CD8-positive, alpha-beta memory T cell (primary cell): ENCODE data around the gene C16orf92. TPM values are rescaled to one million over a fixed set of nuclear protein-coding genes. Genes with fewer than 3 reads are reported as not detected.

Source experiments
- CTCF ChIA-PET: fragments of 350-600 bp; sonication (Branson Sonifier 250); formaldehyde crosslinking; loops from one replicate; lab custom pipeline; 2021; ENCODE audit warnings: antibody characterized with exemption; lab: Charles Lee
- POLR2A ChIA-PET: fragments of 350-600 bp; sonication (Branson Sonifier 250); formaldehyde crosslinking; loops from one replicate; lab custom pipeline; 2021; ENCODE audit warnings: antibody characterized with exemption; lab: Charles Lee
- DNase-seq, 5 donors: peaks; one replicate each; pipeline versions ENCODE4 v3.0.0 to v3.0.0-alpha.2; 2020 to 2022; ENCODE audit warnings: mixed read lengths in 1 of 5
- H3K27ac ChIP-seq: one replicate; pipeline ENCODE4 v1.7.0; 2013; ENCODE audit warnings: low read depth, mild to moderate bottlenecking, low read length, moderate library complexity
- H3K27me3 ChIP-seq: 2 replicates; pipeline ENCODE4 v1.7.0; 2013; ENCODE audit warnings: low read length, mild to moderate bottlenecking; ENCODE audit not compliant: insufficient read depth, poor library complexity, severe bottlenecking
- H3K36me3 ChIP-seq: 2 replicates; pipeline ENCODE4 v1.7.0; 2013; ENCODE audit warnings: mild to moderate bottlenecking, low read length, moderate library complexity; ENCODE audit not compliant: insufficient read depth
- H3K4me1 ChIP-seq: 2 replicates; pipeline ENCODE4 v1.7.0; 2013; ENCODE audit warnings: mild to moderate bottlenecking, low read length, moderate library complexity; ENCODE audit not compliant: insufficient read depth
- H3K4me3 ChIP-seq: 2 replicates; pipeline ENCODE4 v1.7.0; 2013; ENCODE audit warnings: mild to moderate bottlenecking, low read length
- H3K9me3 ChIP-seq: 2 replicates; pipeline ENCODE4 v1.7.0; 2013; ENCODE audit warnings: mild to moderate bottlenecking, low read length
- H3K27ac Mint-ChIP-seq, 8 donors: one replicate each; pipeline ENCODE4 v1.8.0; 2020 to 2021; ENCODE audit warnings: mixed read lengths in 8 of 8, mild to moderate bottlenecking in 6 of 8, inconsistent platforms in 3 of 8, moderate library complexity in 3 of 8
- H3K27me3 Mint-ChIP-seq, 2 donors: one replicate each; pipeline ENCODE4 v1.8.0; 2020 to 2021; ENCODE audit warnings: mixed read lengths in 2 of 2, mild to moderate bottlenecking in 1 of 2, moderate library complexity in 1 of 2
- H3K36me3 Mint-ChIP-seq, 3 donors: one replicate each; pipeline ENCODE4 v1.8.0; 2020 to 2021; ENCODE audit warnings: mixed read lengths in 3 of 3, inconsistent platforms in 1 of 3, mild to moderate bottlenecking in 1 of 3
- H3K4me1 Mint-ChIP-seq, 3 donors: one replicate each; pipeline ENCODE4 v1.8.0; 2020 to 2021; ENCODE audit warnings: mixed read lengths in 3 of 3, inconsistent platforms in 1 of 3, mild to moderate bottlenecking in 1 of 3
- H3K4me3 Mint-ChIP-seq, 7 donors: one replicate each; pipeline ENCODE4 v1.8.0; 2020 to 2021; ENCODE audit warnings: mixed read lengths in 7 of 7, mild to moderate bottlenecking in 6 of 7, moderate library complexity in 4 of 7, inconsistent platforms in 2 of 7
- H3K9me3 Mint-ChIP-seq, 5 donors: one replicate each; pipeline ENCODE4 v1.8.0; 2020 to 2022; ENCODE audit warnings: mixed read lengths in 5 of 5, mild to moderate bottlenecking in 3 of 5, moderate library complexity in 2 of 5, inconsistent platforms in 1 of 5
- polyA plus RNA-seq: library from polyadenylated mRNA; unstranded; fragments of 300-500 nt; fragmentation: Illumina TruSeq; gene quantifications from one replicate; pipeline ENCODE4 v1.2.3, GENCODE V29; 2021
- total RNA-seq, 2 experiments: library from RNA; stranded (reverse); gene quantifications; one replicate each; pipeline ENCODE4 v1.2.3, GENCODE V29; 2021

Gene C16orf92
- total and polyA plus RNA-seq, 3 experiments from 2014 or later, result not detected

GRCh38 chr16:30063893-30064728 lies 41.1 kb downstream of the C16orf92 start:
- peak overlapping the region; percentile 92 to 99 (median 99) for H3K27ac Mint-ChIP-seq

GRCh38 chr16:30064729-30065101 lies 41.7 kb downstream of the C16orf92 start:
- Histone ChIP-seq H3K9me3 (no peaks in the 10 kb centered on the region), H3K4me3 (peak overlapping the region; percentile 85), H3K4me1 (peaks cover 41% of the 10 kb centered on the region), H3K36me3 (peaks cover 30% of the 10 kb centered on the region), H3K27ac (peak overlapping the region; percentile 91), H3K27me3 (no peaks in the 10 kb centered on the region)
- H3K4me3 Mint-ChIP-seq, result peak overlapping the region; percentile 92 to 100 (median 99)
- ChIA-PET POLR2A (interaction anchor here (0.6 to 7.1 kb wide), 15 partner anchors 8 to 586 kb away, joined by 3 to 89 read pairs (median 11); partner anchors contain the start of genes CORO1A, PPP4C, PRR14 and SEPTIN1), CTCF (interaction anchor here (1.0 to 3.8 kb wide), 6 partner anchors 24 to 120 kb away, joined by 3 to 41 read pairs (median 3); partner anchors contain the start of genes TBX6 and YPEL3)
- DNase-seq, result no peak
- H3K9me3 Mint-ChIP-seq, result no peaks in the 10 kb centered on the region
- peaks cover 3 to 51% (median 8%) of the 10 kb centered on the region in 3 donors for H3K36me3 Mint-ChIP-seq
- peaks cover 29 to 40% (median 35%) of the 10 kb centered on the region in 3 donors for H3K4me1 Mint-ChIP-seq
- H3K27ac Mint-ChIP-seq, result peak overlapping the region; percentile 92 to 99 (median 98)
- H3K27me3 Mint-ChIP-seq, result peaks cover 0 to 3% of the 10 kb centered on the region in 2 donors

More at GRCh38 chr16:30063893-30064728, 41.1 kb downstream of the C16orf92 start:
- Histone ChIP-seq H3K4me1 (peaks cover 36% of the 10 kb centered on the region), H3K36me3 (peaks cover 24% of the 10 kb centered on the region), H3K9me3 (no peaks in the 10 kb centered on the region), H3K27ac (peak overlapping the region; percentile 91), H3K4me3 (peak overlapping the region; percentile 85), H3K27me3 (no peaks in the 10 kb centered on the region)
- Mint-ChIP-seq H3K4me3 (peak overlapping the region; percentile 92 to 100 (median 99)), H3K36me3 (peaks cover 3 to 45% (median 8%) of the 10 kb centered on the region in 3 donors), H3K9me3 (no peaks in the 10 kb centered on the region), H3K27me3 (peaks cover 0 to 3% of the 10 kb centered on the region in 2 donors), H3K4me1 (peaks cover 25 to 34% (median 34%) of the 10 kb centered on the region in 3 donors)
- peak; percentile 35 to 83 (median 54) for DNase-seq
- CTCF ChIA-PET, result interaction anchor here (0.7 to 1.5 kb wide), 11 partner anchors 9 to 373 kb away, joined by 3 to 10 read pairs (median 3); partner anchors contain the start of genes TBX6 and TLCD3B
- POLR2A ChIA-PET, result interaction anchor here (0.6 to 7.1 kb wide), 10 partner anchors 9 to 354 kb away, joined by 3 to 89 read pairs (median 14); partner anchors contain the start of genes CORO1A, PPP4C, TBX6 and YPEL3

- peak within 1 kb of the TSS; percentile 92 to 99 (median 97) for H3K27ac Mint-ChIP-seq
- peaks cover 3 to 57% (median 8%) of the 10 kb centered on the region in 3 donors for H3K36me3 Mint-ChIP-seq
- peak within 1 kb of the TSS; percentile 92 to 100 (median 99) for H3K4me3 Mint-ChIP-seq
- ChIA-PET CTCF (interaction anchor here (1.0 to 3.8 kb wide), 8 partner anchors 10 to 120 kb away, joined by 3 to 41 read pairs (median 3); partner anchors contain the start of genes TBX6 and YPEL3), POLR2A (interaction anchor here (0.6 to 7.1 kb wide), 27 partner anchors 8 to 593 kb away, joined by 3 to 89 read pairs (median 5); partner anchors contain the start of genes CORO1A, DCTPP1, FBRS and PPP4C)
- DNase-seq, result peak; percentile 91 to 95 (median 92)
- no peaks in the 10 kb centered on the region for H3K9me3 Mint-ChIP-seq
- peaks cover 0 to 3% of the 10 kb centered on the region in 2 donors for H3K27me3 Mint-ChIP-seq
- H3K4me1 Mint-ChIP-seq, result peaks cover 32 to 45% (median 35%) of the 10 kb centered on the region in 3 donors
- no peaks in the 10 kb centered on the region for H3K27me3 ChIP-seq
- H3K4me1 ChIP-seq, result peaks cover 44% of the 10 kb centered on the region
- H3K27ac ChIP-seq, result peak within 1 kb of the TSS; percentile 91
- H3K4me3 ChIP-seq, result peak within 1 kb of the TSS; percentile 85
- peaks cover 36% of the 10 kb centered on the region for H3K36me3 ChIP-seq
- H3K9me3 ChIP-seq, result no peaks in the 10 kb centered on the region
Measured at GRCh38 chr16:30065102-30065942, 42.3 kb downstream of the C16orf92 start, which contains the start of gene ALDOA. TSS of gene ALDOA (plus strand) at chr16:30065760. CDS start at chr16:30066898, 1,138 bp downstream.

- peak overlapping the region; percentile 91 for H3K27ac ChIP-seq
- peaks cover 43% of the 10 kb centered on the region for H3K36me3 ChIP-seq
- no peaks in the 10 kb centered on the region for H3K9me3 ChIP-seq
- H3K27me3 ChIP-seq, result no peaks in the 10 kb centered on the region
- Mint-ChIP-seq H3K27me3 (peaks cover 0 to 3% of the 10 kb centered on the region in 2 donors), H3K9me3 (no peaks in the 10 kb centered on the region), H3K4me1 (peaks cover 34 to 49% (median 35%) of the 10 kb centered on the region in 3 donors), H3K27ac (peak overlapping the region; percentile 86 to 99 (median 97)), H3K36me3 (peaks cover 3 to 65% (median 8%) of the 10 kb centered on the region in 3 donors), H3K4me3 (peak overlapping the region; percentile 92 to 100 (median 99))
- H3K4me3 ChIP-seq, result peak overlapping the region; percentile 85
- ChIA-PET POLR2A (interaction anchor here (0.5 to 7.1 kb wide), 23 partner anchors 10 to 592 kb away, joined by 3 to 89 read pairs (median 5); partner anchors contain the start of genes CORO1A, DCTPP1, FBRS and PPP4C), CTCF (interaction anchor here (0.7 to 3.8 kb wide), 7 partner anchors 9 to 344 kb away, joined by 3 to 41 read pairs (median 4); partner anchors contain the start of genes TBX6 and YPEL3)
- H3K4me1 ChIP-seq, result peaks cover 45% of the 10 kb centered on the region
- peak in 1 of 5 donors; percentile 21 for DNase-seq
Measured at GRCh38 chr16:30065943-30066760, 43.2 kb downstream of the C16orf92 start.

GRCh38 chr16:30066761-30067583 lies 44.0 kb downstream of the C16orf92 start:
- H3K4me1 Mint-ChIP-seq, result peaks cover 34 to 49% (median 36%) of the 10 kb centered on the region in 3 donors
- H3K4me1 ChIP-seq, result peaks cover 45% of the 10 kb centered on the region
- H3K4me3 Mint-ChIP-seq, result peak overlapping the region; percentile 92 to 100 (median 99)
- no peaks in the 10 kb centered on the region for H3K9me3 ChIP-seq
- H3K27me3 Mint-ChIP-seq, result peaks cover 0 to 3% of the 10 kb centered on the region in 2 donors
- peak overlapping the region; percentile 14 to 99 (median 94) for H3K27ac Mint-ChIP-seq
- no peaks in the 10 kb centered on the region for H3K27me3 ChIP-seq
- H3K9me3 Mint-ChIP-seq, result no peaks in the 10 kb centered on the region
- H3K4me3 ChIP-seq, result peak overlapping the region; percentile 85
- no peak for DNase-seq
- ChIA-PET CTCF (interaction anchor here (0.7 to 3.8 kb wide), 4 partner anchors 8 to 343 kb away, joined by 3 to 41 read pairs (median 6); partner anchors contain the start of genes TBX6 and YPEL3), POLR2A (interaction anchor here (0.5 to 7.1 kb wide), 9 partner anchors 10 to 681 kb away, joined by 3 to 89 read pairs (median 5); partner anchors contain the start of genes PPP4C, TBX6 and YPEL3)
- H3K36me3 Mint-ChIP-seq, result peaks cover 5 to 74% (median 8%) of the 10 kb centered on the region in 3 donors
- H3K27ac ChIP-seq, result peak overlapping the region; percentile 91
- peaks cover 50% of the 10 kb centered on the region for H3K36me3 ChIP-seq

GRCh38 chr16:30067584-30067916 lies 44.6 kb downstream of the C16orf92 start:
- peaks cover 45% of the 10 kb centered on the region for H3K4me1 ChIP-seq
- POLR2A ChIA-PET, result interaction anchor here (3.7 to 7.1 kb wide), 3 partner anchors 9 to 118 kb away, joined by 34 to 89 read pairs (median 50); partner anchors contain the start of genes PPP4C, TBX6 and YPEL3
- Mint-ChIP-seq H3K27ac (peak overlapping the region in 7 of 8 donors; percentile 67 to 99 (median 87)), H3K4me1 (peaks cover 36 to 52% (median 40%) of the 10 kb centered on the region in 3 donors), H3K27me3 (peaks cover 0 to 3% of the 10 kb centered on the region in 2 donors), H3K9me3 (no peaks in the 10 kb centered on the region), H3K4me3 (peak overlapping the region; percentile 61 to 99 (median 99)), H3K36me3 (peaks cover 6 to 77% (median 11%) of the 10 kb centered on the region in 3 donors)
- H3K9me3 ChIP-seq, result no peaks in the 10 kb centered on the region
- CTCF ChIA-PET, result interaction anchor here (3.8 kb wide), 1 partner anchor 25 kb away, joined by 41 read pairs; the partner anchor contains the start of genes TBX6 and YPEL3
- peak overlapping the region; percentile 91 for H3K27ac ChIP-seq
- H3K4me3 ChIP-seq, result peak overlapping the region; percentile 85
- no peak for DNase-seq
- H3K27me3 ChIP-seq, result no peaks in the 10 kb centered on the region
- H3K36me3 ChIP-seq, result peaks cover 54% of the 10 kb centered on the region
